HG02610 (cell line): Measurements from ENCODE around the gene CRPPA.
A peak's percentile ranks its signal among the peaks of the same experiment; 100 is the strongest.

Experiments used
- ATAC-seq: cut with Tn5 transposase; IDR thresholded peaks from one replicate; pipeline ENCODE4 v1.9.1; 2021; ENCODE audit warnings: mild to moderate bottlenecking, moderate library complexity; ENCODE audit not compliant: unreplicated experiment

Gene CRPPA

DNA sequence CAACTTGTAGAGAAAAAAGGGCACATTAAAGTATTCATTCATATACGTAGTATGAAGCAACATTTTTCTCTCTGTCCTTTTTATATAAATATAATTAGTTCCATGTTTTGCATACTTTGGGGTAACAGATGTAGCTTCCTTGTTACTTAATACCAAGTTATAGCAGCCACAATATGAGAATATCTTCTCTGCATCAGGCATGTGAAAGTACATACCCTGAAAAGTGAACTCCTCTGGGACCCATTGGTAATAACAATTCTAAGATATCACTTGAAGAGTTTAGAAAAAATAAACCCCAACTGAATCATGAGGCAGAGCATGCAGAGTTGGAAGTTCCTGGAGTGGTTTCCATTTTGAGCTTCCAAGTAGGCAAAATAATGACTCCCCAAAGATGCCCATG is 2.4 kb upstream of the CRPPA start:
- no peak for ATAC-seq

GRCh38 chr7:16422917-16423316 is 1.6 kb upstream of the CRPPA start:
- ATAC-seq, result no peak

GRCh38 chr7:16422103-16422435 is 731 bp upstream of the CRPPA start:
- no peak for ATAC-seq

GRCh38 chr7:16420649-16421332 is 547 bp downstream of the CRPPA start:
- ATAC-seq, result peak; percentile 81

GRCh38 chr7:16420329-16420648 is 1.0 kb downstream of the CRPPA start:
- ATAC-seq, result no peak

- no peak for ATAC-seq
Measured at GRCh38 chr7:16419859-16420258, 1.5 kb downstream of the CRPPA start.

- ATAC-seq, result no peak
Measured at GRCh38 chr7:16419126-16419525, 2.2 kb downstream of the CRPPA start.

- no peak for ATAC-seq
Measured at GRCh38 chr7:16417906-16418305, 3.4 kb downstream of the CRPPA start.

DNA sequence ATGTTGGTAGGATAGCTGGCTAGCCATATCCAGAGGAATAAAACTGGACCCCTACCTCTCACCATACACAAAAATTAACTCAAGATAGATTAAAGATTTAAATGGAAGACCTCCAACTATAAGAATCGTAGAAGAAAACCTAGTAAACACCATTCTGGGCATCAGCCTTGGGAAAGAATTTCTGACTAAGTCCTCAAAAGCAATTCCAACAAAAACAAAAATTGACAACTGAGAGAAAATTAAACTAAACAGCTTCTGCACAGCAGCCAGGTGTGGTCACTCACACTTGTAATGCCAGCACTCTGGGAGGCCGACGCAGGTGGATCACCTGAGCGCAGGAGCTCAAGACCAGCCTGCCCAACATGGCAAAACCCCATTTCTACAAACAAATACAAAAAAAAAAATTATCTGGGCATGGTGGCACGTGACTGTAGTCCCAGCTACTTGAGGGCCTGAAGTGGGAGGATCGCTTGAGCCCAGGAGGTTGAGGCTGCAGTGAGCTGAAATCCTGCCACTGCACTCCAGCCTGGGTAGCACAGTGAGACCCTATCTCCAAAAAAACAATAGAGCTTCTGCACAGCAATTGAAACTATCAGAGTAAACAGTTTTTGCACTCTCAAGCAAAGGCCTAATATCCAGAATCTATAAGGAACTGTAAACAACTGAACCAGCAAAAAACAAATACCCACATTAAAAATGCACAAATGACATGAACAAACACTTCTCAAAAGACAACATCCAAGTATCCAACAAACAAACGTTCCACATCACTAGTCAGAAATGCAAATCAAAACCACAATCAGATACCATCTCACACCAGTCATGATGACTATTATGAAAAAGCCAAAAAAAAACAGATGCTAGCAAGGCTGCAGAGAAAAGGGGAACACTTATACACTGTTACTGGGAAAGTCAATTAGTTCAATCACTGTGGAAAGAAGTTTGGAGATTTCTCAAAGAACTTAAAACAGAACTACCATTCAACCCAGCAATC is 4.8 kb downstream of the CRPPA start:
- ATAC-seq, result no peak

GRCh38 chr7:16412274-16413254 is 8.8 kb downstream of the CRPPA start:
- ATAC-seq, result no peak

DNA sequence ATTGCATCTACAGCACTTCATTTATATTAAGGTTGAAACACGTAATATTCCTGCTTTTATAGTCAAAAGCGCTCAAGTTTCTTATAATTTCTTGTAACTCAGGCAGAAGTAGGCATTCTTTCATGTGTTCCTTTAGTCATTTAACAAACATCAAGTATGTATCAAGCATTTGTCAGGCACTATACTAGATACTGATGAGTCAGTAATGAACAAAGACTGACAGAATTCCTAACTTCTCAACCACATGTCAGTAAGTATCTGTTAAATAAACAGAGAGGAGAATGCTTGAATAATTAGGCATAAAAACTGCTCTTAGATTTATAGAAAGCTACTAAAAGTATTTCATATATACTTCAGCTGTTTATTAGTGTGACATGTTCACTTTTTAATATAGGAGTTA is 9.9 kb downstream of the CRPPA start:
- no peak for ATAC-seq

DNA sequence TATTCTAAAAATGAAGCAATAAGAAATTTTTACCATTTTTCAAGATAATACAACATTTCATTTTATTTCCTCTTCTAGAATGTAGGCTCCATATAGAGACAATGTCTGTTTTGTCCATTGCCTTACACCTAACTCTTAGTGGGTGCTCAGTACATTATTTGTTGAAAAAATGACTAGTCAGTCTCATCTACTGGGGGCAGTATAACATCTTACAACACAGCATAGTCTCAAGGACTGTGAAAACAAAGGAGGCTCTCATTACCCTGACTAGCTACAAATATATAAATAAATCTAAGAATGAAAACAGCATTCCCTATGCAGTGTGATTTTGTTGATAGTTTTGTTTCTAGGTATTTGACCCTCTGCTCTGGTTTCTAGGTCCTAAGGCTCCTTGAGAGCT is 11.6 kb downstream of the CRPPA start:
- no peak for ATAC-seq

DNA sequence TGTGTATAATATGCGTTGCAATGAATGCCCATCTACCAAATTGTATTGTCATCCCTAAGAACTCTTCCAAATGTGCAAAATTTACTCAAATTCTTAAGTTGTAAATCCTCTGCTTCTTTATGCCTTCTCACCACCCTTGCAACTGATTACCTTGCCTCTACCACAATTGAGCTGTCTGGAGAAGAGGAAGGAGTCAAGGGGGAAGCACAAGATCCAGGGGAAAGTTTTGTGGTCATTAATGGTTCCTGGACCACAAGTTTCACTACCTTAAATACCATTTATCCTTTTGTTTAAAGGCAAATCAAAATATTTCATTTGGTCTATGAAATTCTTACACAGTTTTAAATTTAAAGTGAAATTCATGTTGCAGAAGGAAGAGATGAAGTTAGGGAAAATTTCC is 16.7 kb downstream of the CRPPA start:
- no peak for ATAC-seq

DNA sequence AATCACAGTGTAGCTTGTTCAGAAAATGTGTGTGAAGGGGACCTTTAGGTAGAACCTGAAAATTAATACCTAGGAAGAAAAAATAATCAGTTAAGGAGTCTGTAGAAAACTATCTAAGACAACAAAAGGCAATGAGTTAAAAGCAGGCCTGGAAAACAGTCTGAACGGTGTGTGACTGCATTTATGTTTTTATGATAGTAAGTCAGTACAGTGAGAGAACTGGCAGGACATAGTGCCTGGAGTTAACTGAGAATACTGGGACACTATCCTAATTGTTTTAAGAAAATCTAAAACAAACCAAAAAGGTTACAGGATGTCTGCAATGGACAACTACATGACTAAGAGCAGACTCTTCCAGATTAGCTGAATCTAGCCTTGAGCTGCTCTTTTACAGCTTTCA is 17.9 kb downstream of the CRPPA start:
- no peak for ATAC-seq

DNA sequence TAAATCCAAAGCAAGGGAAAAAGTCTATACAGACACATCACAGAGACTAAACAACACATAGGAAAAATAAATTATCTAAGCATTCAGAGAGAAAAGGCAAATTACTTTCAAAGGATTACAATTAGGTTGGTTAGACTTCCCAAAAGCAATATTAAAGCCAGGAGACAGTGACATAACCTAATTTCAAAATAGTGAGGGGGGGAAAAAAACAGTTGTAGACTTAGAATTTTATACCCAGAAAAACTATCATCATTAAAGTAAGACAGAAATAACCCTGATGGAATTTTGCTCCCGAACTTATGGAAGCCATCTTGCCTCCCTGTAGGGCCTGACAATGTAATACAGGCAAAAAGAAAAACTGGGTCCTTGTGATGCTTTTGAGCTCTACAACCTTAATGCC is 18.4 kb downstream of the CRPPA start:
- ATAC-seq, result no peak

GRCh38 chr7:16402091-16402490 is 19.2 kb downstream of the CRPPA start:
- no peak for ATAC-seq

DNA sequence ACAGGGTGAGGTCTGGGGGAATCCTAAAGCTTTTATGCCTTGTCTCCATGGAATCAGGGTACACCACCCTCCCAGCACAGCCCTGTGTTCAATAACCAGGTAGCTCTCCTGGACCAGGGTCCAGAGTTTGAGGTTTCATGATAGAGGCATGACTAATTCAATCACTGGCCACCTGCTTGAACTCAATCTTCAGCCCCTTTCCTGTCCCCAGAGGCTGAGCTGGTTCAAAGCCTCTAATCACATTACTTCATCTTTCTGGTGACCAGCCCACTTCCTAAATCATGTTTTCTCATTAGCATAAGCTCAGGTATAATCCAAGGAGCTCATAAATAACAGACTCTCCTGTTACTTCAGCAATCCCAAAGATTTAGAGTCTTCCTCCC is 20.5 kb downstream of the CRPPA start:
- no peak for ATAC-seq

GRCh38 chr7:16399916-16400892 is 21.1 kb downstream of the CRPPA start:
- ATAC-seq, result no peak

- ATAC-seq, result no peak
Measured at GRCh38 chr7:16399265-16399831, 22.0 kb downstream of the CRPPA start.
